ENCODE data around the gene ADCY1.

Gene ADCY1

DNA sequence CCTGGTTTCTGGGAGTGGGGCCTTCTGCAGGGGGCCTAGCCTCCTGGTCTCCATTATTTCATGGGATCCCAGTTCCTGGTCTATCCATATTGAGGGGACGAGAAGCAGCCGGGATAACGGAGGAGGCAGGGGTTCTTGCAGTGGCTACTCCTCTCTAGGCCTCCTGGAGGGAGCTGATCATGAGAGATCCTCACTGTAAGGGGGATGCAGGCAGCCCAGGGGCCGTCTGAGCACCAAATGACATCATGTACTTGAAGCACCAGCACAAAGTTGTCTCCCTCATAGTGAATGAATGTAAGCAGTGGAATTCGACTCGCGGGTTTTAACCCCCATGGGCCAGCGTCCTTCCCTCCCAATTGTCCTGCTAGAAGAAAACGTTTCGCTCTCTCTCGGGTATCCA, 964 bp upstream of the ADCY1 start:
- TF ChIP-seq, protein P1, sequence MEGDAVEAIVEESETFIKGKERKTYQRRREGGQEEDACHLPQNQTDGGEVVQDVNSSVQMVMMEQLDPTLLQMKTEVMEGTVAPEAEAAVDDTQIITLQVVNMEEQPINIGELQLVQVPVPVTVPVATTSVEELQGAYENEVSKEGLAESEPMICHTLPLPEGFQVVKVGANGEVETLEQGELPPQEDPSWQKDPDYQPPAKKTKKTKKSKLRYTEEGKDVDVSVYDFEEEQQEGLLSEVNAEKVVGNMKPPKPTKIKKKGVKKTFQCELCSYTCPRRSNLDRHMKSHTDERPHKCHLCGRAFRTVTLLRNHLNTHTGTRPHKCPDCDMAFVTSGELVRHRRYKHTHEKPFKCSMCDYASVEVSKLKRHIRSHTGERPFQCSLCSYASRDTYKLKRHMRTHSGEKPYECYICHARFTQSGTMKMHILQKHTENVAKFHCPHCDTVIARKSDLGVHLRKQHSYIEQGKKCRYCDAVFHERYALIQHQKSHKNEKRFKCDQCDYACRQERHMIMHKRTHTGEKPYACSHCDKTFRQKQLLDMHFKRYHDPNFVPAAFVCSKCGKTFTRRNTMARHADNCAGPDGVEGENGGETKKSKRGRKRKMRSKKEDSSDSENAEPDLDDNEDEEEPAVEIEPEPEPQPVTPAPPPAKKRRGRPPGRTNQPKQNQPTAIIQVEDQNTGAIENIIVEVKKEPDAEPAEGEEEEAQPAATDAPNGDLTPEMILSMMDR (IDR thresholded peaks at IDR 0.05): no peak

DNA sequence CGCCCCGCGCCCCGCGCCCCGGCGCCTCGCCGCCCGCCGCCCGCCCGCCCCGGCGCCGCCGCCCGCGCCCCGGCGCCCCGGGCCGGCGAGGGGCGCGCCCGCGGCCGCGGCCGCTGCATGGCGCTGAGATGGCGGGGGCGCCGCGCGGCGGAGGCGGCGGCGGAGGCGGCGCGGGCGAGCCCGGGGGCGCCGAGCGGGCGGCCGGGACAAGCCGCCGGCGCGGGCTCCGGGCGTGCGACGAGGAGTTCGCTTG, 174 bp downstream of the ADCY1 start:
- TF ChIP-seq, protein P1 (IDR thresholded peaks at IDR 0.05): no peak

DNA sequence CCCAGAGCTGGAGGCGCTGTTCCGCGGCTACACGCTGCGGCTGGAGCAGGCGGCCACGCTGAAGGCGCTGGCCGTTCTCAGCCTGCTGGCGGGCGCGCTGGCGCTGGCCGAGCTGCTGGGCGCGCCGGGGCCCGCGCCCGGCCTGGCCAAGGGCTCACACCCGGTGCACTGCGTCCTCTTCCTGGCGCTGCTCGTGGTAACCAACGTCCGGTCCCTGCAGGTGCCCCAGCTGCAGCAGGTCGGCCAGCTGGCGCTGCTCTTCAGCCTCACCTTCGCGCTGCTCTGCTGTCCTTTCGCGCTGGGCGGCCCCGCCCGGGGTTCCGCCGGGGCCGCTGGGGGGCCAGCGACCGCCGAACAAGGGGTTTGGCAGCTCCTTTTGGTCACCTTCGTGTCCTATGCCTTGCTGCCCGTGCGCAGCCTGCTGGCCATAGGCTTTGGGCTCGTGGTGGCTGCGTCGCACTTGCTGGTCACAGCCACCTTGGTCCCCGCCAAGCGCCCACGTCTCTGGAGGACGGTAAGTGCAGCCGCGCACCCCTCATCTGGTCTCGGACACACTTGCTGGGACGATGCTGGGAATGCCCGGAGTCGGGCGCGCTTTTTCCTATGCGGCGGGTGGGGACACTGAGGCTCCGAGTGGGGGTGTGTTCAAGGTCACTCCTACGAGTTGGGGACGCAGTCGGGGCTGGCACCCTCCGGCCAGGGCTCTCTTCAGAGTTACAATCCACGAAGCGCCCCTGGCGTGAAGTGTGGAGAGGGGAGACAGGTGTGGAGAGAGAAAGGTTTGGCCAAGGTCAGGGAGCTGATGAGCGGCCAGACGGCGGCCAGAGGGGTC, 717 bp downstream of the ADCY1 start:
- TF ChIP-seq, protein P1 (IDR thresholded peaks at IDR 0.05): peak; percentile 32

DNA sequence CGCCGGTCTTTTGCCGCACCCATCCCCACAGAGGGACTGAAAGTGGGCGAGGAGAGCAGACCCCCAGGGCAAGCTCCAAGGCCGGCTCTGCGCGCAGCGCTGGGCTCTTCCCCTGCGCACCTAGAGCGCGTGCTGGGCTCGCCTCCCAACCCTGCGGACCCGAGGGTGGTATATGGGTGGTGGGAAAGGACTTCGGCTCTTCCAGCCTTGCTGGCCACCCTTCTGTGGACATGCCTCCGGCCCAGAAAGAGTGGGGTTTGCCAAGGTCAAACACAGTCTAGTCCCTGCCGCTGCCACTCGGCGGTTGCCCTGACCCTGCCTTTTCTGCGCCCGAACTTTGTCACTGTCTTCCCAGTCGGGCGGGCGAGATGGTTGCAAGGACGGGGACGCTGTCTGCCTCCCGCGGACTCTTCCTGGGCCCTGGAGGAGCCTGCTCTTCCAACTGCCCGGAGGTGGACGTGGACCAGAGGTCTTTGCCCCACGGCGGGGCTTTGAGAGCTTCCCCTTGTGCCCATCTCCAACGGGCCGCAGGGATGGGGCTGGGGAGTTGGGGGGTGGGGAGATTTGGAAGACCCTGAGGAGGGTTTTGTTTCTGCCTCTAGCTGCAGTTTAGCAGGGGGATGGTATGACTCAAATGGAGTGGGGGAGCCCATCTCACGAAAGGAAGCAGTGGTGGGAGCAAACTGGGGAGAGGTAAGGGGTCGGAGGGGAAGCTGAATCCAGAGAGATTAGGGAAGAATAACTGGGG, 1.5 kb downstream of the ADCY1 start:
- TF ChIP-seq, protein P1 (IDR thresholded peaks at IDR 0.05): no peak

DNA sequence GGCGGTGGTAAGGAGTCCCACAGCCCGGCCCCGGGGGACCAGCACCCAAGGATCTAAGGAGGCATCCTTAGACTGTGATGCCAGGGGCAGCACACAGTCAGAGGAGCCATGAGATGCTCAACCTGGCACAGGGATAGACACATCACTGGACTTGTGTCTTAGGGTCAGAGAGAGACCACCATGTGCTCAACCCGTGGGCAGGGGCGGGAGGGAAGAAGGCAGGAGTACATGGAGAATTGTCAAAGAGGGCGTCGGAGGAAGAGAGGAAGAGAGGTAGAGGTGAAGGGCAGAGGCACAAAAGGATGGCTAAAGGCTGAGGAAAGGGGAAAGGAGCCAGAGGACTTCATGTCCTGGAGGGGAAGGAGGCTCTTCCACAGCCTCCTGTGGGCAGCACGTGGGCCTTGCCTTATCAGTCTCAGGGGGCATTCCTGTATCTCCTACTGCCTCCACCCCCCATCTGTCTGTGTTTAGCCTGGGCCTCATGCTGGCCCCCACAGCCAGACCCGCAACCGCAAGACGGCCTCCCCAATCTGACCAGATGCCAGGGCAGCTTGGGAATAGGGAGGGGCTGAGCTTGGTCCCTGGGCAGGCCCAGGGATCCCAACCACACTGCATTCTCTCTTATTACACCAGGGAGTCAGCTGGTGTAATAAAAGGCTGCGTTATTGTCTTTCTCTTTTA, 2.2 kb downstream of the ADCY1 start:
- TF ChIP-seq, protein P1 (IDR thresholded peaks at IDR 0.05): no peak

DNA sequence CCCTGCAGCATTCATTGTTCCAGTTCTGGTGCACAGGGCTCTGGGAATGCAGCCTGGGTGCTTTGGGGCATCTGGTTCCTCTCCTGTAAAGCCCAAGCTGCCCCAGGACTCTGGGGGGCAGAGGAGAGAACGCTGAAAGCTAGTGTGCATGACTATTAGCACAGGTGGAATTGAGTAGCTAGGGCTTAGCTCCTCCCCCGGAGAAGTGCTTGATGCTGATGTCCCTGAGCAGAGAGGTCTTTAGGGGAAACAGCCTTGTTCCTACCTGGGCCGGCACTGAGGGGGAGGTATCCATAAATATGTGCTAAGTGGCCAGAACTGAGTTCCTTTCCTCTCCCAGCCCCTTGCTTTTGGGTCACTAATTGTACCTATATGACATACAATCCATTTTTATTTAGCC, 3.9 kb downstream of the ADCY1 start:
- TF ChIP-seq, protein P1 (IDR thresholded peaks at IDR 0.05): no peak

DNA sequence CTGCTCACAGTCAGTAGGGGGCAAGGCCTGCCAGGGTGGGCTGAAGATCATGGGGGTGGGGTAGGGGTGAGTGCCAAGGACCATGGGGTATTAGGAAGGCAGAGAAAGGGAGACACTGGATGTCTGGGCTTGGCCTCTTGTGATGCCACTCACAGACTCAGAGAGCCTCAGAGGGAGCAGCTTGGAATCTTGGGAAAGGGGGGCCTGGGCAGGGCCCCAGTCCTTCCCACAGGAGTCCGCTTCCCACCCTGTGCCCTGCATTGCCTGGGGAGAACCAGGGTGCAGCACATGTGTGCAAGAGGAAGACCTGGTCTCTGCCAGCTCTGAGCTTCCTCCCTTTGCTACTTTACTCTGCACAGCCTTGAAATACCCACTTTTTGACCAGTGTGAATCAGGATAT, 4.3 kb downstream of the ADCY1 start:
- TF ChIP-seq, protein P1 (IDR thresholded peaks at IDR 0.05): no peak

All from LNCAP (cell line).